Adrenal gland (tissue), 12 donors: Measurements from ENCODE around the gene SCARB1. TPM values are rescaled to one million over a fixed set of nuclear protein-coding genes. Genes with fewer than 3 reads are reported as not detected.

Experiments used
- DNase-seq, 7 donors: peaks; one replicate each; pipeline ENCODE4 v3.0.0-alpha.2; 2019 to 2020
- H3K27ac ChIP-seq, 5 donors: fragments of 200-600 bp; sonication (generic) in 4 of 5; 1 replicate in 3 of 5; 2 replicates in 2 of 5; pipeline versions ENCODE4 v1.5.1 to v1.8.0; 2016 to 2020; ENCODE audit warnings: mild to moderate bottlenecking in 1 of 5
- H3K27me3 ChIP-seq: fragments of 200-600 bp; 2 replicates; pipeline ENCODE4 v1.8.0; 2021
- H3K36me3 ChIP-seq, 2 donors: fragments of 200-600 bp; replicated peaks in 1 of 2; 1 replicate in 1 of 2; 2 replicates in 1 of 2; pipeline versions ENCODE4 v1.5.1 to v1.8.0; 2018 to 2022
- H3K4me1 ChIP-seq, 2 donors: fragments of 200-600 bp; replicated peaks in 1 of 2; 1 replicate in 1 of 2; 2 replicates in 1 of 2; pipeline versions ENCODE4 v1.5.1 to v1.8.0; 2018 to 2021
- H3K4me3 ChIP-seq, 4 donors: fragments of 200-600 bp; sonication (generic) in 3 of 4; one replicate each; pipeline ENCODE4 v1.5.1; 2016 to 2018
- H3K9me3 ChIP-seq, 3 donors: fragments of 200-600 bp; sonication (generic) in 1 of 3; replicated peaks in 1 of 3; 1 replicate in 2 of 3; 2 replicates in 1 of 3; pipeline versions ENCODE4 v1.5.1 to v1.8.0; 2016 to 2021
- CTCF ChIP-seq, 6 experiments: fragments of 450-650 bp in 4 of 6; fragments of 200-600 bp in 2 of 6; sonication (generic) in 1 of 6; IDR thresholded peaks; 1 replicate in 5 of 6; 2 replicates in 1 of 6; pipeline versions ENCODE4 v1.5.1 to v1.8.0; 2016 to 2021; ENCODE audit warnings: antibody characterized with exemption in 6 of 6, mild to moderate bottlenecking in 2 of 6, moderate library complexity in 1 of 6
- POLR2A ChIP-seq, 2 donors: fragments of 450-650 bp; IDR thresholded peaks; one replicate each; pipeline ENCODE4 v1.6.1; 2017; ENCODE audit warnings: antibody characterized with exemption in 2 of 2, mild to moderate bottlenecking in 2 of 2, moderate library complexity in 1 of 2
- WGBS, 4 donors: extraction: QIAGEN DNeasy Blood & Tissue Kit in 2 of 4; methylation state at CpG; one replicate each; pipeline versions ENCODE4 v1.1.5 to v1.1.7; 2013 to 2017; 5-methylcytosine and 5-hydroxymethylcytosine counted together
- intact Hi-C, 2 donors: fragments of 100-400 bp; cut with DNase I; formaldehyde crosslinking; loops; one replicate each; pipeline versions ENCODE4 v1.14.1 to v1.15.0; 2022 to 2023
- polyA plus RNA-seq, 3 donors: library from polyadenylated mRNA; stranded (reverse); fragments of 200-250 nt in 2 of 3; fragments of 350-450 nt in 1 of 3; fragmentation: Illumina TruSeq in 1 of 3; extraction: RNeasy Lipid Tissue Mini Kit (QIAGEN cat#74804) in 1 of 3; gene quantifications; one replicate each; pipeline ENCODE4 v1.2.3, GENCODE V29; 2013 to 2014
- total RNA-seq, 9 donors: library from RNA; depleted of rRNA in 4 of 9; stranded (reverse); fragments of >200 nt in 4 of 9; fragments of 120-200 nt in 1 of 9; fragmentation: NEBNext Ultra II Directional in 1 of 9; extraction: Animal tissue kit (Norgen Biotek cat#: 25700) in 1 of 9; gene quantifications; one replicate each; pipeline versions ENCODE4 v1.1.0 to v1.2.4, GENCODE V29; 2013 to 2023
- donor health status: healthy with polysubstance abuse.
- donor health status: Bipolar disorder and iron deficiency.
- donor health status: DM: yes; HTN: yes; CAD: no.
- donor health status: DM: no; HTN: no; CAD: no.
- donor health status: DM: no; HTN: no; CAD: no.
- donor health status: DM: yes; HTN: yes; CAD: no.

SCARB1 gene
- total and polyA plus RNA-seq, 12 donors = 213 to 8,580 (median 1,325) TPM

GRCh38 chr12:124910561-124911478, 47.2 kb upstream of the SCARB1 start:
- H3K27ac ChIP-seq = peak overlapping the region; percentile 18 to 67 (median 39)
- WGBS, 4 donors = 60 to 66% (median 62%) methylated on average over 9 of the region's 9 CpGs
- intact Hi-C loops = no loop called here
- no peaks in the 10 kb centered on the region for H3K27me3 ChIP-seq
- H3K4me3 ChIP-seq = peak overlapping the region in 1 of 4 donors; percentile 22
- H3K36me3 ChIP-seq = peaks cover 0 to 31% of the 10 kb centered on the region in 2 donors
- peaks cover 25 to 34% of the 10 kb centered on the region in 2 donors for H3K4me1 ChIP-seq
- TF ChIP-seq POLR2A (IDR thresholded peaks at IDR 0.05) (peak; percentile 46 to 72), CTCF (IDR thresholded peaks at IDR 0.05) (peak in 1 of 6 experiments; percentile 1)
- DNase-seq = peak in 3 of 7 donors; percentile 30 to 55 (median 49)
- H3K9me3 ChIP-seq = no peaks in the 10 kb centered on the region

- 55 to 61% (median 59%) methylated on average over 8 of the region's 8 CpGs for WGBS, 4 donors
- peak in 1 of 7 donors; percentile 48 for DNase-seq
- peak overlapping the region in 1 of 4 donors; percentile 22 for H3K4me3 ChIP-seq
- peak overlapping the region in 3 of 5 donors; percentile 31 to 67 (median 48) for H3K27ac ChIP-seq
- intact Hi-C loops = no loop called here
- TF ChIP-seq CTCF (IDR thresholded peaks at IDR 0.05) (no peak), POLR2A (IDR thresholded peaks at IDR 0.05) (peak; percentile 21 to 58)
- H3K36me3 ChIP-seq = peaks cover 0 to 31% of the 10 kb centered on the region in 2 donors
- no peaks in the 10 kb centered on the region for H3K9me3 ChIP-seq
- no peaks in the 10 kb centered on the region for H3K27me3 ChIP-seq
- H3K4me1 ChIP-seq = peaks cover 21 to 31% of the 10 kb centered on the region in 2 donors
These were observed 46.3 kb upstream of the SCARB1 start for GRCh38 chr12:124909831-124910560.

- no peak for TF ChIP-seq POLR2A (IDR thresholded peaks at IDR 0.05)
- TF ChIP-seq CTCF (IDR thresholded peaks at IDR 0.05) = peak; percentile 93 to 100 (median 98)
- peak; percentile 92 to 98 (median 94) for DNase-seq
- Histone ChIP-seq H3K4me3 (no peak overlapping the region), H3K27ac (peak overlapping the region in 3 of 5 donors; percentile 47 to 65 (median 54)), H3K27me3 (no peaks in the 10 kb centered on the region), H3K9me3 (no peaks in the 10 kb centered on the region), H3K4me1 (peaks cover 22 to 34% of the 10 kb centered on the region in 2 donors), H3K36me3 (peaks cover 0 to 13% of the 10 kb centered on the region in 2 donors)
- WGBS, 4 donors = 0 to 7% (median 1%) methylated on average over 2 of the region's 2 CpGs
- intact Hi-C loops = no loop called here
These were observed 43.1 kb upstream of the SCARB1 start for GRCh38 chr12:124906606-124907261.
